CD4-positive, alpha-beta T cell treated with Interferon alpha-2 for 1 hour (primary cell): ENCODE data around the gene MICAL2.

Experiments used
- DNase-seq, 2 donors: peaks; one replicate each; pipeline ENCODE4 v3.0.0-alpha.2; 2020 to 2022

MICAL2 gene

GRCh38 chr11:12100841-12101242 is 9.5 kb upstream of the MICAL2 start:
- DNase-seq, result no peak

DNA sequence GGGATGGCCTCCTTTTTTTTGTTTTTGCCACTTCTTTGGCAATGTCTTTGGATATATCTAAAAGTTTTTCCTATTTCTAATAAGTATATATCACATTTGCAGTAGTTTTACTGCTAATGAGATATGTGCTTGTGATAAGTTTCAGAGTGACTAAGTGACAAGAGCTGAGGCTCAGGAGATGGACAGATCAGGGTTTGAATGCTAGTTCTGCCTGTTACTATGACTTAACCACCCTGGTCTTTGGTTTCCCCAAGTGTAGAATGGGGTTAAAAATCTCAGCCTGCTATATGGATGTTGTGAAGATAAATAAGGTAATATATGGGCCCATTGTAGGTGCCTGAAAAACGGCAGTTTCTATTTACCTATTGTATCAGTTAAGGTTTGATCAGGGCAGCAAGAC is 9.1 kb upstream of the MICAL2 start:
- DNase-seq, result no peak

DNA sequence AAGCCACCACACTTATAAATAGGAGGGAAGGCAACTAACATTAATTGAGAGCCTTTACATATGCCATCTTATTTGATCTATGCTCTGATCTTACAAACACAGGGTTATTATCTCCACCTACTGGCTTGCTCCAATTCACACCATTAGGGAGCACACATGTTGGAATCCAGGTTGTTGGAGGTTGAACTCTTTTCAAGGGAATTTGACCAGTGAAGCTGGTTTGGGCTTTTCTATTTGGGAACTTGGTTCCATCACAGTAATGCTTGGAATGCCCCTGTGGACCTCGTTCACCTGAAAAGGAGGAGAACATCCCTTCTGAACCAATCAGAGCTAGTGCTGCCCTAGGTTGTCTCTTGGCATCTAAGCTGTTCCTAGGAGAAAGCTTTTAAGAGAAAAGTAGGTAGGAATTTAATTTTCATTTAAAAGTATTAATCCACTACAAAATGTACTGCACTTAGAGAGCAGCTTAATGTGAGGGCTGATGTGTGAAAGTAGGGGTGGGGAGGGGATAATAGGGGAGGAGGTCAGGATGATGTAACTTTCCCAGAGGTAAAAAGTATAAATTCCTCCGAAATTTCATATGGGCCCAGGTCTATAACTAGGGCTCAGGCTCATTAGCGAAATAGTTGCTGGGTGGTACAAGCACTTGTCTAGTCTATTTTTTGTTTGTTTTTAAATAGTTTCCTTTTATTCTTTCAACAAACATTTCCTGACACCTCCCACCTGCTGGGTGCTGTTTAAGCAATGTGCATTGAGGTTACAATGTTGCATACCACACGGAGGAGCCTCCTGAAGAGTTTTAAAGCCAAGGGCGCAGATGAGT is 7.6 kb upstream of the MICAL2 start:
- DNase-seq, result no peak

GRCh38 chr11:12103411-12104225 is 6.8 kb upstream of the MICAL2 start:
- no peak for DNase-seq

GRCh38 chr11:12105471-12105870 is 4.9 kb upstream of the MICAL2 start:
- DNase-seq, result no peak

DNA sequence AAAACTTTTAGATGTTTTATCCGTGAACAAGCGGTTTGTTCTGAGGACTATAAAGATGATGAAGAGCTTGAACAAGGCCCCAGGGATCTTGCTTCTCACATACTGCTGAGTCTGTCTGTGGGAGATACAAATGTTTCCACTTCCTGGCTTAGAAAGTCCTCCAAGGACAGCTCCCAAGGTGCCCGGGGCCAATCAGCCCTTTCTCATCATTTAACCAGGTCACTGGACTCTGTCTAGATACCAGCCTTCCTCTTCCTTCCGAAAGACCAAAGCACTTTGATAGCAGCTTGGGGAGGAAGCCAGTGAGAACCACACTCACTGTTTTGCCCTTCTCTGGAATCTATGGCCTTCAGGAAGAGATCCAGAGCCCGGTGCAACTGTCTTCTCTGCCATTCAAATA is 4.3 kb upstream of the MICAL2 start:
- no peak for DNase-seq

DNA sequence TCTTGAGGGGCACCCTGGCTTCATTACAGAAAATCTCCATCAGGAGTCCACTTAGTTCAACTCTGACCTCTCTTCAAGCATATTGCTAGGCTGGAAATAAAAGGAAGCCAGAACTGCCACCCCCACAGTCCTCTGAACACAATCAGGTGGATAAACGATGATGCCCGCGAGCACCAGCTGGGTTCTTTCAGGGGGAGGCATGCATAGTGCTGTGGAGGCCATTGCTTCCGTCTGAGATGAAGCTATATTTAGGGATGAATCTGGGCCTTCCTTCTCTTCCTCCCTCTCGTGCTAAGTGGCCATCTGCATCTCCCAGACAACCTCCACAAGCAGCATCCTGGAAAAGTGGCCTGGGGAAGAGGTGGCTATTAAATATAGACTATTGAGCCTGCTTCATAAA is 3.9 kb upstream of the MICAL2 start:
- DNase-seq, result no peak

GRCh38 chr11:12108875-12109453 is 1.4 kb upstream of the MICAL2 start:
- no peak for DNase-seq

- no peak for DNase-seq
These were observed 696 bp upstream of the MICAL2 start for GRCh38 chr11:12109591-12110196.

DNA sequence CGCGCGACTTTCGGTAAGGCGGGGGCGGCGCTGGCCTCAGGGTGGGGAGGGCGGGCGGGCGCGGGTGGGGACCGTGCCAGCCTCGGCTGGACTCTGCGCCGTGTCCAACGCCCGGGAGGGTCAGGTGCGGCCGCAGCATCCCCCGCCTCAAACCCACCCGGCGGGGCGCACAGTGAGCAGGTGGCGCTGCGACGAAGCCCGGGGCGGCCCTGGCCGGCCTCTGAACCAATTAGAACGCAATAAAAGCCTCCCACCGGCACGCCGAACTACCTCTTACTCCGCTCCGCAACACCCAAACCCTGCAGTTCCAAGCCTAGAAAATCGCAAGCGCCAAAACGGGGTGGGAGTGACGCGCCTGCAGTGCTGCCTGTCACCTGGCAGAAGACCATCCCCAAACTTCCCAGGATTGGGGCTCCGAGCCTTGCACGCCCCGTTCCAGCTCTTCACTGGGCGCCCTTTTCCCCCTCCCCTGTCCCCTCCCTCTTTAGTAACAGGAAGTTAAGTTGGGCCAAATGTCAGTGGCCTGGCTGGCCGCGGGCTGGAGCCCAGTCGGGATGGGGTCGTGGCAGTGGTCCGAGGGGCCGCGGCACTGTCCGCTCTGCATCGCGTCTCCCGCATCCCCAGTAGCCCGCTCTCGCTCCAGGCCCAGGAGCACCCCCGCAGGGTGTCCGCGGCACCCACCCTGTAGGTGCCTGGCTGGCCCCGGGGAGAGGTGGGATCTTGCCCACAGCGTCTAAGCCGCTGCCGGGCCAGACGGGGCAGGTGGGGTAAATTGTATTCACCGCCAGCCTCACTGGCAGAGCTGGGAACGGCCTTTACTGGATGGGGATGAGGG is 541 bp downstream of the MICAL2 start:
- DNase-seq, result peak in 1 of 2 donors; percentile 36

DNA sequence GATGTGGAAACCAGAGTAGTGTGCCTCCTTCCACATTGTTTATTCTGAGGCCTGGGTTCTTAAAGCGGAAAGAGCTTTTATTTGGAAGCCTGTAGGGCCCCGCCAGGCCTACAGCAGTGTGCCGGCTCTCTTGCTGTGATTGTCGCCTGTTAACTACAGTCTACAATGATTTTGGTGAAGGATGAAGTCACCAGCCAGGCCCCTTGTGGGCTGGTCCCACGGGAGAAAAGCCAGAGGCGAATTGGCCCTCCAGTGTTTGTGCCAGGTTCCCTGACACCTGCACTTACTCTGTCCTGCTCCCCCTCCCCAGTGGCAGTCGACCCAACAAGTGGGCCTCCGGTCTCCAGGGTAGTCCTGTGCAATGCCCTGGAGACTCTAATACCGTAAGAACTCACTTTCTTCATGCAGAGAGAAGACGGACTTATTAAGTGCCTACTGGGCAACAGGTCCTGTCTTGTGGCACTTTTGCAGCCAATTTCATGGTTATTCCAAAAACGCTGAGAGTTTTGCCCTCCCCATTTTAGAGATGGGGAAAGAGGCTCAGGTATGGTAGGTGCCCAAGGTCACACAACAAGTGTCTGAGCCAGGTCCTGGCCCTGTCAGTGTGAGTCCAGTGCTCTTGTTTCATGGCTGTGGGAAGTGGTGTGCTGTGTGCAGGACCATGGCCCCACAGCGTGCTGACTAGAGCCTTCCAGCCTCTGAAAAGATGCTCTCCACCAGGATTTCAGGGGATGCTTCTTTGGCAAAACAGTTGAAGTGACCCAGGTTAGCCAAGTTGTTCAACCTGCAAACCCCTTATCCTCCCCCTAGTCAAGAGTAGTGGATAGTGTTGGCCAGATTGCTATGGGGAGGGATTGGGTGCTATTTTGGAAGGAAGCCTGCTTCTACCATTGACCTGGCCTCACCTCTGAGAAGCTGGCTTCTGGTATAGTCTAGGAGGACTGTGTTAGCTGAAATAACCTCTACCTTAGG is 1.4 kb downstream of the MICAL2 start:
- DNase-seq, result no peak

DNA sequence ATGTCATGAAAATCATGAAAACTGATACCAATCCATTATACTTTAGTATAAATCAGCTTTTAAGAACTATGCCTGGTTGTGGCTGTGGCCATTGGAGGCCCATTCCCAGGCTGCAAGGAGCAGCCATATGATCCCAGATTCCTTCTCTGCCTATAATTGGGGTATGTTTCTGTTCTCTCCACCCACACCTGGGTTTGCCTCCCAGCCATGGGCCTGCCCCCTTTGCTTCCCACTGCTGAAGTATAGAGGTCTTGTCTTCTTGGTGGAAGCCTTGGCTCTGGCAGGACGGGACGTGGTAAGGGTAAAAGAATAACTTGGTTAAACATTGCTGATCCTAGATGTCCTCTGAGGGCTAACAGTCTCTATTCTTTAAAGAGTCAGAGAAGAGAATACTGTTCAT is 2.4 kb downstream of the MICAL2 start:
- DNase-seq, result no peak

GRCh38 chr11:12113294-12113693 is 2.9 kb downstream of the MICAL2 start:
- no peak for DNase-seq

DNA sequence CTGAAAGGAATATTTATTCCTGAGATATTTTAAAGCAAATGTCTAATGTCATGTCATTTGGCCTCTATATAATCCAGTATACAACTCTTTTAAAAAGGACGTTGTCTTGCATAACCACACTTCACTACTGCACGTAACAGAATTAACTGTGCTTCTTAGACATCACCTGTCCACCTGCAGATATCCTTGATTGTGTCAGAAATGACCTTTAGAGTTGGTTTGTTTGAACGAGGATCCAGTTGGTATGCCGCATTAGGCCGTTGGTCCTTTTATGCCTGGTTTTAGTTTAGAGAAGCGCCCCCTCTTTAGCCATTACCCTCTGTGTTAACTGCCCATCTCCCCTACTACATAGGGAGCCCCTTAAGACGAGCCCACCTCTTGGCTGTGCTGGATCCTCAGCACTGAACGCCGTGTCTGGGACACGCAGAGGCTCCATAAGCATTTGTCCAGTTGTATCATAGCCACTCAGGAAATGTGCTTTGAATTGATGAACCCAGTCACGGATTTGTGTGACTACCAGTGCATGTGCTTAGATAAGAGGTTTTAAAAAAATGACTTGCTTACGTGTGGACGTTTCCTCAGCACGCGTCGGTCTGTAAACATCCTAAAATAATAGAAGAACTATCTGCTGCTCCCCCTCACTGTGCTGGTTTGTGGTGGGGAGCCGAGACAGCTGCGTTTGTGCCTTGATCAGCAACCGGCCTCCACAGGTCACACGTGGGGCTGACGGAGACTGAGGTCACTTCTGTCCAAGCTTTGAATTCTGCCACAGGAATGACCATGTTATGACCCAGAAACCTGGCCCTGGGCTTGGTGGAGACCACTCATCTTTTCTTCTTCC is 4.0 kb downstream of the MICAL2 start:
- DNase-seq, result no peak

DNA sequence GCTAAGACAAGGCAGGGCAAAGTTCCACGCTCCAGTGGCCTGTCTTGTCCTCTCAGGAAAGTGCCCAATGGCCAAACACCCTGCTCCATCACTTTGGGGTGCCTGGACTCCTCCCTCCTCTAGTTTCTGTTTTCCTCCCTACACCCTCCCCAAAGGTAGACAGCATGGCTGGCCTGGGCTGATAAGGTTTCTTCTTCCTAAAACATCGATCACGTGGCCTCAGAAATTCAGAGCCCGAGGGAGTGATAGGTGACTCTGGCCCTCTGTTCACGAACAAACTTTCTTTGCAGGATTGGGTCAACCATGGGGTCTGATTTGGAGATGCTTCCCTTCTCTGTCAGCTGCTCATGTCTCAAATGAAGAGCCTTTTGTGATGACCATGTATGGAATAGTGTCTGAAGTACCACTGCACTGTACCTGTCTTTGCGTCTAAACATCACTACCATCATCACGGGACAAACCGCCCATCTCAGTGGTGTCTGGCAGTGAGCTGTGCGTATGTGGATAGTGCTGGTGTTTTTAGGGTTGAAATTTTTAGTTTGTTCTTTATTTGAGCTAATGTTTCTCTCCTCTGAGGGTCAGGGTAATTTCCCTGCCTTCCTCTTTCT is 6.1 kb downstream of the MICAL2 start:
- no peak for DNase-seq

- no peak for DNase-seq
These were observed 6.8 kb downstream of the MICAL2 start for GRCh38 chr11:12117200-12117599.

GRCh38 chr11:12117611-12118010 is 7.2 kb downstream of the MICAL2 start:
- DNase-seq, result no peak

DNA sequence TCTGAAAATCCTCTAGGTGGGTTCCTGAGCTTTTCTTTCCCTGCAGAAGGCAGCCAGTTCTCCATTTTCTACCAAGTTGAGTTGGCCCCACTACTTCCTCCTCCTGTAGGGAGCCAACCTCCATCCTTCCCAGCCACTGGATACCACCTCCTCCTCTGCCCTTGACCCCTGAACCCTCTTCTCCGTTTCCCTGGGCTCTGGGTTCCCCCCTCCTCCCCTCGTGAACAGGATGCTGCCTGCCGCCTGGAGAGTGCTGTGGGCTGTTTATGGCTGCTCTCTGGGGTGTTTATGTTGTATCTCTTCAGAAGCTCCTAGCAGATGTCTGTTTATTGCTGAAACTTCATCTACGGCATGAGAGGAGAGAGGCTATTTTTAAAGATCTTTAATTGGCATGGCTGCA is 8.6 kb downstream of the MICAL2 start:
- no peak for DNase-seq

GRCh38 chr11:12119502-12119901 is 9.1 kb downstream of the MICAL2 start:
- DNase-seq, result no peak
